MCF 10A (cell line): ENCODE measurements around the gene CARD11. TPM values are rescaled to one million over a fixed set of nuclear protein-coding genes. Genes with fewer than 3 reads are reported as not detected.
A peak's percentile ranks its signal among the peaks of the same experiment; 100 is the strongest.

Source experiments
- BruUV-seq: library from RNA; stranded (reverse); fragments of 400-500 nt; replicated peaks from 2 replicates; lab custom pipeline; 2021; lab: Mats Ljungman, UMichigan
- CTCF ChIA-PET: fragments of 300-600 bp; sonication (Branson Sonifier 250); formaldehyde crosslinking; extraction: SDS; loops from one replicate; lab custom pipeline; 2021; ENCODE audit warnings: antibody characterized with exemption, inconsistent platforms; lab: Yijun Ruan, JAX
- POLR2A ChIA-PET: fragments of 300-600, 350-650 bp; sonication (Branson Sonifier 250); formaldehyde crosslinking; extraction: SDS; loops from one replicate; lab custom pipeline; 2020; ENCODE audit warnings: antibody characterized with exemption, inconsistent platforms; lab: Yijun Ruan, JAX
- DNase-seq: peaks from one replicate; pipeline ENCODE4 v3.0.0-alpha.2; 2018; ENCODE audit not compliant: unreplicated experiment
- H3K27ac Mint-ChIP-seq: one replicate; pipeline ENCODE4 v1.8.0; 2022; ENCODE audit warnings: mild to moderate bottlenecking, low read depth, mixed read lengths; ENCODE audit not compliant: unreplicated experiment
- H3K27me3 Mint-ChIP-seq: one replicate; pipeline ENCODE4 v1.8.0; 2022; ENCODE audit warnings: mixed read lengths; ENCODE audit not compliant: insufficient read depth, unreplicated experiment
- H3K36me3 Mint-ChIP-seq: one replicate; pipeline ENCODE4 v1.8.0; 2022; ENCODE audit warnings: mild to moderate bottlenecking, moderate library complexity, mixed read lengths; ENCODE audit not compliant: insufficient read depth, unreplicated experiment
- H3K4me1 Mint-ChIP-seq: one replicate; pipeline ENCODE4 v1.8.0; 2022; ENCODE audit warnings: mixed read lengths; ENCODE audit not compliant: insufficient read depth, unreplicated experiment
- H3K4me3 Mint-ChIP-seq: one replicate; pipeline ENCODE4 v1.8.0; 2022; ENCODE audit warnings: mild to moderate bottlenecking, moderate library complexity, mixed read lengths; ENCODE audit not compliant: unreplicated experiment
- H3K9me3 Mint-ChIP-seq: one replicate; pipeline ENCODE4 v1.8.0; 2022; ENCODE audit warnings: mixed read lengths; ENCODE audit not compliant: unreplicated experiment
- intact Hi-C: fragments of 100-400 bp; cut with micrococcal nuclease; formaldehyde crosslinking; loops from 2 replicates; pipeline ENCODE4 v1.14.1; 2022
- total RNA-seq: library from RNA; stranded (reverse); gene quantifications from 2 replicates; pipeline ENCODE4 v1.2.3, GENCODE V29; 2022
- TF ChIP-seq, protein P1 (sequence below): fragments of 200-600 bp; IDR thresholded peaks from one replicate; pipeline ENCODE4 v1.8.0; 2022; ENCODE audit warnings: antibody characterized with exemption, mild to moderate bottlenecking; ENCODE audit not compliant: unreplicated experiment

Gene CARD11
- total RNA-seq, 1 experiment from 2014 or later, result not detected

DNA sequence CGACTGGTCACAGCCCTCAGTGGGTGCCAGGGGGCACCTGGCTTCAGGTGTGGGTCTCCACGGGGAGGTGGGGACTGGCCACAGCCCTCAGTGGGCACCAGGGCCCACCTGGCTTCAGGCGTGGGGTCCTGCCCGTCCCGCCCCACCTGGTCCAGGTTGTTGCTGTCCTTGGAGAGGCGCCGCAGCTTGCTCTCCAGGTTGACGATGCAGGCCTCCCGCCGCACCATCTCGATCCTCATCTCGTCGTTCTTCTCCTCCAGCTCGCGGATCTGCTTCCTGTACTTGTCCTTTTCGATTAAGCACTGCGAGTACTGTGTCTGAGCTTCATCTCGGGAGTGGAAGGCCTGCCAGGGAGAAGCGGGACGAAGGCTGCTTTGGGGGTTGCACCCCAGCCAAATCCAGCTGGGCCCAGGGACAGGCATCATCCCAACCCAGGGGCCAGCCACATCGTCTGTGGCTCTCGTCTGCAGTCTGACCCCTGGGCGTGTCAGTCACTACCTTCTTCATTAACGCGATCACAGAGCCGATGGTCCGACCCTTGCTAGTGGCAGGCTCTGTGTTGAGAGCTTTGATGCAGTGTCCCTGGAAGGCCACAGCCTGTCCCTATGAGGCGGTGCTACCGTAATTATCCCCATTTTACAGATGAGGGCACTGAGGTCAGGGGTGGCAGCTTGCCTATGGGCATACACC is 106.6 kb downstream of the CARD11 start:
- Mint-ChIP-seq H3K9me3 (no peaks in the 10 kb centered on the region), H3K27ac (no peak overlapping the region), H3K4me1 (peaks cover 10% of the 10 kb centered on the region), H3K4me3 (no peak overlapping the region), H3K36me3 (no peaks in the 10 kb centered on the region), H3K27me3 (no peaks in the 10 kb centered on the region)
- DNase-seq, result no peak
- BruUV-seq, result no TSS peak
- ChIA-PET CTCF (interaction anchor here (0.6 to 0.7 kb wide), 2 partner anchors 10 to 228 kb away, joined by 3 read pairs; no protein-coding TSS in a partner anchor), POLR2A (interaction anchor here (1.0 kb wide), 1 partner anchor 29 kb away, joined by 3 read pairs; no protein-coding TSS in a partner anchor)
- intact Hi-C loops, result no loop called here
- TF ChIP-seq, protein P1, sequence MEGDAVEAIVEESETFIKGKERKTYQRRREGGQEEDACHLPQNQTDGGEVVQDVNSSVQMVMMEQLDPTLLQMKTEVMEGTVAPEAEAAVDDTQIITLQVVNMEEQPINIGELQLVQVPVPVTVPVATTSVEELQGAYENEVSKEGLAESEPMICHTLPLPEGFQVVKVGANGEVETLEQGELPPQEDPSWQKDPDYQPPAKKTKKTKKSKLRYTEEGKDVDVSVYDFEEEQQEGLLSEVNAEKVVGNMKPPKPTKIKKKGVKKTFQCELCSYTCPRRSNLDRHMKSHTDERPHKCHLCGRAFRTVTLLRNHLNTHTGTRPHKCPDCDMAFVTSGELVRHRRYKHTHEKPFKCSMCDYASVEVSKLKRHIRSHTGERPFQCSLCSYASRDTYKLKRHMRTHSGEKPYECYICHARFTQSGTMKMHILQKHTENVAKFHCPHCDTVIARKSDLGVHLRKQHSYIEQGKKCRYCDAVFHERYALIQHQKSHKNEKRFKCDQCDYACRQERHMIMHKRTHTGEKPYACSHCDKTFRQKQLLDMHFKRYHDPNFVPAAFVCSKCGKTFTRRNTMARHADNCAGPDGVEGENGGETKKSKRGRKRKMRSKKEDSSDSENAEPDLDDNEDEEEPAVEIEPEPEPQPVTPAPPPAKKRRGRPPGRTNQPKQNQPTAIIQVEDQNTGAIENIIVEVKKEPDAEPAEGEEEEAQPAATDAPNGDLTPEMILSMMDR, result no peak

DNA sequence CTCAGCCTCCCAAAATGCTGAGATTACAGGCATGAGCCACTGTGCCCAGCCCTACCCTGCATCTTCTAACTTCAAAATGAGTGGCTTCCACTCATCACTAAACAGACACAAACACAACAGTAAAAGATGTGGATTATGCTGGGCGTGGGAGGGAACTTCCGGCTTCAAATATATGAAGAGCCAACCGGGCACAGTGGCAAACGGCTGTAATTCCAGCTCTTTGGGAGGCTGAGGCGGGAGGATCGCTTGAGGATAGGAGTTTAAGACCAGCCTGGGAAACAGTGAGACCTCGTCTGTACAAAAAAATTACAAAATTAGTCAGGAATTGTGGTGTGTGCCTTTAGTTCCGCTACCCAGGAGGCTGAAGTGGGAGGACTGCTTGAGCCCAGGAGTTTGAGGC is 107.4 kb downstream of the CARD11 start:
- POLR2A ChIA-PET, result no interaction called here
- TF ChIP-seq, protein P1, result no peak

GRCh38 chr7:2934984-2935740 is 108.5 kb downstream of the CARD11 start:
- no peaks in the 10 kb centered on the region for H3K36me3 Mint-ChIP-seq
- DNase-seq, result no peak
- ChIA-PET CTCF (interaction anchor here (0.7 kb wide), 1 partner anchor 7 kb away, joined by 5 read pairs; no protein-coding TSS in a partner anchor), POLR2A (no interaction called here)
- BruUV-seq, result no TSS peak
- H3K4me1 Mint-ChIP-seq, result peaks cover 10% of the 10 kb centered on the region
- H3K9me3 Mint-ChIP-seq, result no peaks in the 10 kb centered on the region
- TF ChIP-seq, protein P1, result no peak
- H3K4me3 Mint-ChIP-seq, result no peak overlapping the region
- H3K27me3 Mint-ChIP-seq, result no peaks in the 10 kb centered on the region
- intact Hi-C loops, result no loop called here
- no peak overlapping the region for H3K27ac Mint-ChIP-seq

More for the DNA sequence above, 107.4 kb downstream of the CARD11 start:
- intact Hi-C loops, result no loop called here
- CTCF ChIA-PET, result no interaction called here
- Mint-ChIP-seq H3K27ac (no peak overlapping the region), H3K9me3 (no peaks in the 10 kb centered on the region), H3K36me3 (no peaks in the 10 kb centered on the region), H3K4me3 (no peak overlapping the region), H3K27me3 (no peaks in the 10 kb centered on the region), H3K4me1 (peaks cover 10% of the 10 kb centered on the region)
- no peak for DNase-seq
- no TSS peak for BruUV-seq

GRCh38 chr7:2934211-2934731 is 109.4 kb downstream of the CARD11 start:
- Mint-ChIP-seq H3K4me1 (peaks cover 10% of the 10 kb centered on the region), H3K36me3 (no peaks in the 10 kb centered on the region), H3K27ac (peak overlapping the region; percentile 82), H3K27me3 (no peaks in the 10 kb centered on the region), H3K4me3 (peak overlapping the region; percentile 7), H3K9me3 (no peaks in the 10 kb centered on the region)
- peak; percentile 77 for DNase-seq
- TF ChIP-seq, protein P1, result peak; percentile 34
- intact Hi-C loops, result no loop called here
- POLR2A ChIA-PET, result interaction anchor here (1.0 kb wide), 1 partner anchor 23 kb away, joined by 4 read pairs; no protein-coding TSS in a partner anchor
- CTCF ChIA-PET, result interaction anchor here (1.2 to 1.7 kb wide), 2 partner anchors 19 to 22 kb away, joined by 3 to 4 read pairs; no protein-coding TSS in a partner anchor
- BruUV-seq, result no TSS peak
